Stimulated activated CD4-positive, alpha-beta T cell treated with anti-CD3 and anti-CD28 coated beads, Interleukin-1b, Interleukin-23, amount 100 ng/mL, for 24 hours (primary cell): ENCODE measurements around the gene ZBTB42.

Experiments used
- DNase-seq, 4 experiments: peaks; one replicate each; pipeline ENCODE4 v3.0.0-alpha.2; 2020; ENCODE audit warnings: low read depth in 4 of 4, low spot score in 1 of 4

ZBTB42 gene

GRCh38 chr14:104782086-104782807 is 18.7 kb upstream of the ZBTB42 start:
- DNase-seq, result no peak

- DNase-seq, result no peak
Measured at GRCh38 chr14:104782808-104783139, 18.1 kb upstream of the ZBTB42 start.

GRCh38 chr14:104783484-104784217 is 17.2 kb upstream of the ZBTB42 start:
- no peak for DNase-seq

GRCh38 chr14:104784218-104784568 is 16.7 kb upstream of the ZBTB42 start:
- DNase-seq, result no peak

GRCh38 chr14:104784846-104785707 is 15.8 kb upstream of the ZBTB42 start:
- no peak for DNase-seq

- DNase-seq, result no peak
Measured at GRCh38 chr14:104785708-104786080, 15.2 kb upstream of the ZBTB42 start.

GRCh38 chr14:104786091-104786586 is 14.8 kb upstream of the ZBTB42 start:
- no peak for DNase-seq

GRCh38 chr14:104786726-104787675 is 13.9 kb upstream of the ZBTB42 start:
- DNase-seq, result no peak

- DNase-seq, result no peak
Measured at GRCh38 chr14:104787736-104788135, 13.2 kb upstream of the ZBTB42 start.

- no peak for DNase-seq
Measured at GRCh38 chr14:104788161-104788818, 12.6 kb upstream of the ZBTB42 start.

GRCh38 chr14:104788873-104789663 is 11.8 kb upstream of the ZBTB42 start:
- DNase-seq, result no peak

- DNase-seq, result no peak
Measured at GRCh38 chr14:104789752-104790743, 10.9 kb upstream of the ZBTB42 start.

- DNase-seq, result no peak
Measured at GRCh38 chr14:104791425-104791824, 9.5 kb upstream of the ZBTB42 start.

- no peak for DNase-seq
Measured at GRCh38 chr14:104792101-104792884, 8.6 kb upstream of the ZBTB42 start.

- no peak for DNase-seq
Measured at GRCh38 chr14:104792945-104793702, 7.8 kb upstream of the ZBTB42 start.

GRCh38 chr14:104793703-104793959 is 7.3 kb upstream of the ZBTB42 start:
- no peak for DNase-seq

GRCh38 chr14:104794099-104794498 is 6.8 kb upstream of the ZBTB42 start:
- DNase-seq, result peak in 2 of 4 experiments; percentile 30 to 54
